Measurements from ENCODE around the gene NCR3LG1. TPM values are rescaled to one million over a fixed set of nuclear protein-coding genes. Genes with fewer than 3 reads are reported as not detected.

The NCR3LG1 gene
- total and polyA plus RNA-seq, 2 of the 8 experiments (the other 6 are each of a cell fraction or from before 2014, with no cell fraction given) = 0.68 to 1.9 TPM

DNA sequence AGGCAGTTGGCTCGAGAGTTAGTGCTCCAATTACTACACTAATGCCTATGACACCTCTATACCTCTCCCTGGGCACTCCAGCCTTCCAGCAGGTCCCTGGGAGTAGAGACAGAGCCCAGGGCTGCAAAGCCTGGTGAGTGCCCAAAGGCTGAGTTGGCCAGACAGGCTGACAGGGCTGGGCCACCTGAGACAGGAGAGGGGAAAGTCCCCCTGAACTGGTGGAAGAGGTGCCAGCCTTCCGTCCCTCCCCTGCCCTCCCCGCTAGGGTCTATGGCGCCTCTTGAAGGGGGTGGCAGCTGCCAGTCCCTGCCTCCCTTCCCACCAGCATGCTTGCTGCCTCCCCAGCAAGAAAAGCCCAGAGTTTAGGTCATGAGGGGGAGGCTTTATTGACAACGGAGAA lies 33.9 kb downstream of the NCR3LG1 start:
- Histone ChIP-seq H2AK5ac (ENCODE audit: low read depth, low read length) (no peak overlapping the region), H2BK20ac (ENCODE audit: low read length) (no peak overlapping the region), H3K79me1 (ENCODE audit: low read depth, low read length) (no peaks in the 10 kb centered on the region; the same call in 1 of the 2 replicates), H3K9ac (replicated peaks in 1 of 4; ENCODE audit: extremely low read depth in 1 of 4, low read depth in 3 of 4, low read length in 3 of 4) (no peak overlapping the region), H4K5ac (ENCODE audit: insufficient read length, low read depth, low read length) (no peak overlapping the region), H3K23me2 (ENCODE audit: low read depth, low read length) (no peaks in the 10 kb centered on the region), H3K4ac (replicated peaks; ENCODE audit: insufficient read length, low read depth, low read length) (no peak overlapping the region), H3K18ac (ENCODE audit: extremely low read depth, low read length) (no peak overlapping the region), H3K23ac (ENCODE audit: insufficient read length) (no peak overlapping the region), H2BK15ac (ENCODE audit: low read length) (no peak overlapping the region), H3K4me2 (ENCODE audit: insufficient read depth in 1 of 2, low read depth in 2 of 2, low read length in 2 of 2) (no peak overlapping the region), H4K8ac (ENCODE audit: extremely low read depth, insufficient read depth, low read length) (no peak overlapping the region), H2BK120ac (replicated peaks; ENCODE audit: low read depth, low read length) (no peak overlapping the region), H4K20me1 (replicated peaks in 1 of 2; ENCODE audit: control insufficient read depth in 1 of 2, insufficient read depth in 2 of 2, low read length in 2 of 2) (peaks cover 0 to 3% of the 10 kb centered on the region in 2 experiments), H4K91ac (replicated peaks; ENCODE audit: insufficient read length, low read length) (no peak overlapping the region), H3K56ac (replicated peaks; ENCODE audit: insufficient read length, low read depth, low read length) (no peak overlapping the region), H2AFZ (ENCODE audit: low read length) (no peak overlapping the region), H3K14ac (ENCODE audit: insufficient read length) (no peak overlapping the region), H3K27me3 (replicated peaks in 1 of 4; ENCODE audit: control insufficient read depth in 3 of 4, extremely low read depth in 1 of 4, insufficient read depth in 3 of 4, low read length in 3 of 4) (peaks cover 0 to 2% (median 0%) of the 10 kb centered on the region in 4 experiments; a peak in 3 of 7 replicates), H2BK12ac (ENCODE audit: low read depth, low read length) (no peak overlapping the region), H3K4me1 (replicated peaks in 1 of 4; ENCODE audit: control insufficient read depth in 3 of 4, insufficient read depth in 4 of 4, low read length in 3 of 4) (peaks cover 0 to 12% (median 2%) of the 10 kb centered on the region in 4 experiments; a peak in 3 of 7 replicates), H3K27ac (ENCODE audit: low read depth, low read length) (no peak overlapping the region), H3K36me3 (ENCODE audit: control insufficient read depth in 2 of 4, insufficient read depth in 4 of 4, low read length in 3 of 4) (no peaks in the 10 kb centered on the region), H3K4me3 (ENCODE audit: extremely low read depth in 1 of 4, insufficient read depth in 2 of 4, low read depth in 3 of 4, low read length in 4 of 4) (no peak overlapping the region), H2BK5ac (ENCODE audit: low read depth, low read length) (no peak overlapping the region), H3K9me3 (ENCODE audit: insufficient read depth in 2 of 2, low read depth in 1 of 2, low read length in 1 of 2) (no peaks in the 10 kb centered on the region), H3K79me2 (ENCODE audit: control insufficient read depth in 1 of 2, insufficient read depth in 2 of 2, low read length in 2 of 2) (no peaks in the 10 kb centered on the region)
- CTCF ChIA-PET (ENCODE audit: partially characterized antibody) = interaction anchor here (0.9 to 38.8 kb wide), 19 partner anchors 10 to 346 kb away, joined by 3 to 1414 read pairs (median 12); partner anchors contain the start of genes ABCC8, OTOG and USH1C
- POLR2A ChIA-PET (ENCODE audit: partially characterized antibody) = interaction anchor here (1.2 kb wide), 1 partner anchor 21 kb away, joined by 3 read pairs; no protein-coding TSS in a partner anchor
- 88% methylated on average over 5 of the region's 5 CpGs; no CpG with 5 or more reads in 1 of the 2 experiments for WGBS, 2 experiments (ENCODE audit: extremely low coverage in 1 of 2, insufficient coverage in 1 of 2, insufficient read length in 1 of 2, insufficient replicate concordance in 2 of 2, low coverage in 1 of 2, low lambda C conversion rate in 2 of 2, missing lambda C conversion rate in 1 of 2)
- FAIRE-seq (no peak), DNase-seq (ENCODE audit: low read depth in 1 of 2, low spot score in 2 of 2) (no peak)
- TF ChIP-seq TAF7 (optimal IDR thresholded peaks at IDR 0.05; ENCODE audit: borderline replicate concordance, low read depth, low read length) = no peak
- TF ChIP-seq POU5F1 (IDR thresholded peaks at IDR 0.05; ENCODE audit: low read depth, low read length) = no peak
- no peak for TF ChIP-seq YY1 (IDR thresholded peaks at IDR 0.05; ENCODE audit: low read depth, low read length)
- TF ChIP-seq JUND (IDR thresholded peaks at IDR 0.05; ENCODE audit: low read length) = no peak
- no peak for TF ChIP-seq GABPA (IDR thresholded peaks at IDR 0.05; ENCODE audit: borderline replicate concordance, insufficient read depth, low read length)
- TF ChIP-seq BRCA1 (IDR thresholded peaks at IDR 0.05; ENCODE audit: low read depth, low read length) = no peak
- TF ChIP-seq MAX (IDR thresholded peaks at IDR 0.05) = no peak
- TF ChIP-seq KDM4A (IDR thresholded peaks at IDR 0.05; ENCODE audit: low read depth, low read length, severe bottlenecking) = no peak
- TF ChIP-seq RAD21 (IDR thresholded peaks at IDR 0.05 in 1 of 2, conservative IDR thresholded peaks at IDR 0.05 in 1 of 2; ENCODE audit: low read depth in 2 of 2, low read length in 2 of 2) = no peak
- no peak for TF ChIP-seq FOSL1 (IDR thresholded peaks at IDR 0.05; ENCODE audit: insufficient read depth, low read depth, low read length)
- TF ChIP-seq CTBP2 (IDR thresholded peaks at IDR 0.05; ENCODE audit: borderline replicate concordance, insufficient read depth, insufficient read length, low read length) = no peak
- no peak for TF ChIP-seq ASH2L (IDR thresholded peaks at IDR 0.05; ENCODE audit: low read length)
- TF ChIP-seq CHD2 (IDR thresholded peaks at IDR 0.05; ENCODE audit: low read length) = no peak
- TF ChIP-seq CHD1 (IDR thresholded peaks at IDR 0.05; ENCODE audit: low read depth, low read length) = no peak

All from H1 (cell line).